ENCODE data around the gene NME4. TPM values are rescaled to one million over a fixed set of nuclear protein-coding genes. Genes with fewer than 3 reads are reported as not detected.

The NME4 gene
- total RNA-seq, 1 experiment from 2014 or later: 140 TPM

DNA sequence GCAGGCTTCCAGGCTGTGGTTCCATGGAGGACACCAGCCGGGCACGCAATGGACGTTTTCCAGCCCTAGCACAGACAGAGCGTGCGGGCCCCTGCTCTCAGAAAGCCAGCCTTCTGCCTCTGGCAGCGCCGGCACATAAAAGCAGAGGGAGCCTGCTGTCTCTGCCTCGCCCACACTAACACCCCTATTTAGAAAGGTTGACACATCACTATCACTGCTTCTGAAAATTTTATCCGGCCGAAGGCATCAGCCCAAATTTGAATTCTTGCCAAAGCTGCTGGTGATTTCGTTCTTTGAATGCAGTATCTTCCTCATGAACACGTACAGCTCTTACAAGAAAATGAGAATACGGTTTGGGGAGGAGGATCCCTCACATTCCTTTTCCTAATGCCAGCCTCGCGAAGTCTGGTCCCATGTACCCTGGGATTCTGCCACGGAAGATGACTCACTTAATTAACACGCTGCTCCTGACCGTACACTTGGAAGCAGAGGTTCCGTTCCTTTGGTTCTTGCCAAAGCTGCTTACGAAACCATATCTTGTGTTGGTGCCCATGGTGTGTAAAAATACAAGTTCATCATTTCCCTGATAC lies 27.1 kb downstream of the NME4 start:
- no peaks in the 10 kb centered on the region for H3K9me3 Mint-ChIP-seq (ENCODE audit: unreplicated experiment)
- ChIA-PET POLR2A (no interaction called here), CTCF (interaction anchor here (1.5 to 1.7 kb wide), 2 partner anchors 22 to 73 kb away, joined by 3 to 5 read pairs; partner anchors contain the start of gene DECR2)
- no peak for DNase-seq
- no peaks in the 10 kb centered on the region for H3K36me3 Mint-ChIP-seq (ENCODE audit: insufficient read depth, unreplicated experiment)
- H3K9me3 ChIP-seq: no peaks in the 10 kb centered on the region
- H3K4me1 Mint-ChIP-seq (ENCODE audit: low read depth, unreplicated experiment): peaks cover 11% of the 10 kb centered on the region
- BruUV-seq (replicated peaks): TSS peak; percentile 11
- no peaks in the 10 kb centered on the region; the same call in 1 of the 2 replicates for H3K27me3 ChIP-seq (replicated peaks; ENCODE audit: control insufficient read depth, insufficient read depth, low read length)
- intact Hi-C loops (cut with micrococcal nuclease; ENCODE audit: unreplicated experiment): loop anchor here (10.0 kb wide), 1 partner anchor 61 kb away; no protein-coding TSS in a partner anchor
- no peak overlapping the region for H3K27ac Mint-ChIP-seq (ENCODE audit: unreplicated experiment)
- no peaks in the 10 kb centered on the region for H3K36me3 ChIP-seq (ENCODE audit: control insufficient read depth, insufficient read depth, low read length)
- TF ChIP-seq, protein P1, sequence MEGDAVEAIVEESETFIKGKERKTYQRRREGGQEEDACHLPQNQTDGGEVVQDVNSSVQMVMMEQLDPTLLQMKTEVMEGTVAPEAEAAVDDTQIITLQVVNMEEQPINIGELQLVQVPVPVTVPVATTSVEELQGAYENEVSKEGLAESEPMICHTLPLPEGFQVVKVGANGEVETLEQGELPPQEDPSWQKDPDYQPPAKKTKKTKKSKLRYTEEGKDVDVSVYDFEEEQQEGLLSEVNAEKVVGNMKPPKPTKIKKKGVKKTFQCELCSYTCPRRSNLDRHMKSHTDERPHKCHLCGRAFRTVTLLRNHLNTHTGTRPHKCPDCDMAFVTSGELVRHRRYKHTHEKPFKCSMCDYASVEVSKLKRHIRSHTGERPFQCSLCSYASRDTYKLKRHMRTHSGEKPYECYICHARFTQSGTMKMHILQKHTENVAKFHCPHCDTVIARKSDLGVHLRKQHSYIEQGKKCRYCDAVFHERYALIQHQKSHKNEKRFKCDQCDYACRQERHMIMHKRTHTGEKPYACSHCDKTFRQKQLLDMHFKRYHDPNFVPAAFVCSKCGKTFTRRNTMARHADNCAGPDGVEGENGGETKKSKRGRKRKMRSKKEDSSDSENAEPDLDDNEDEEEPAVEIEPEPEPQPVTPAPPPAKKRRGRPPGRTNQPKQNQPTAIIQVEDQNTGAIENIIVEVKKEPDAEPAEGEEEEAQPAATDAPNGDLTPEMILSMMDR (IDR thresholded peaks at IDR 0.05; ENCODE audit: insufficient read depth in 1 of 2, low read depth in 1 of 2, low read length in 1 of 2, severe bottlenecking in 1 of 2, unreplicated experiment in 1 of 2): no peak
- H3K4me3 Mint-ChIP-seq (ENCODE audit: unreplicated experiment): peak overlapping the region; percentile 71
- H3K4me1 ChIP-seq: no peaks in the 10 kb centered on the region; the same call in 1 of the 2 replicates
- H3K4me3 ChIP-seq (ENCODE audit: low read depth, low read length): peak overlapping the region; percentile 50
- no peaks in the 10 kb centered on the region for H3K27me3 Mint-ChIP-seq (ENCODE audit: insufficient read depth, unreplicated experiment)

DNA sequence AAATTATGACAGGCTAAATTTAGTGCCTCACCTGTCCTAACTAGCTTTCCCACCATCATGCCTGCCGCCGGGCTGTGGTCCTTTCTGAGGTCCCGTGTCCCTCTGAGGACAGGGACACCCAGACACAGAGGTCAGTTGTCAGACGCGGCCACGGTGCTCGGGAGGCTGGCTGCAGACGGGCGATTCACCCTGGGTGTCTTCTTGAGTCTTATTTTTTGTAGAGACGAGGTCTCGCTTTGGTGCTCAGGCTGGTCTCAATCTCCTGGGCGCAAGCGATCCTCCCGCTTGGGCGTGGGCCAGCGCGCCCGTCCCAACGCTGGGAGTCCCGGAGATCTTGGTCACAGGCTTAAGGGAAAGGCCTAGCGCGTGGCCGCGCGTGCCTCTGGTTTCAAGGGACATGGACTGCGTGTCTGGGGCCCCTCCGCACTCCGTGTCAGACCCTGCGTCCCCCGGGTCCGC lies 27.7 kb downstream of the NME4 start:
- intact Hi-C loops (cut with micrococcal nuclease; ENCODE audit: unreplicated experiment): loop anchor here (10.0 kb wide), 1 partner anchor 60 kb away; no protein-coding TSS in a partner anchor
- H3K4me1 Mint-ChIP-seq (ENCODE audit: low read depth, unreplicated experiment): peaks cover 11% of the 10 kb centered on the region
- peak in 1 of 2 experiments; percentile 30 for DNase-seq
- Histone ChIP-seq H3K36me3 (ENCODE audit: control insufficient read depth, insufficient read depth, low read length) (no peaks in the 10 kb centered on the region), H3K9me3 (no peaks in the 10 kb centered on the region), H3K27me3 (replicated peaks; ENCODE audit: control insufficient read depth, insufficient read depth, low read length) (no peaks in the 10 kb centered on the region; the same call in 1 of the 2 replicates), H3K4me1 (no peaks in the 10 kb centered on the region; the same call in 1 of the 2 replicates), H3K4me3 (ENCODE audit: low read depth, low read length) (peak overlapping the region; percentile 50)
- no peaks in the 10 kb centered on the region for H3K27me3 Mint-ChIP-seq (ENCODE audit: insufficient read depth, unreplicated experiment)
- H3K36me3 Mint-ChIP-seq (ENCODE audit: insufficient read depth, unreplicated experiment): no peaks in the 10 kb centered on the region
- ChIA-PET POLR2A (no interaction called here), CTCF (interaction anchor here (0.9 to 1.7 kb wide), 5 partner anchors 23 to 109 kb away, joined by 3 to 6 read pairs (median 5); partner anchors contain the start of genes CAPN15 and DECR2)
- no peak overlapping the region for H3K27ac Mint-ChIP-seq (ENCODE audit: unreplicated experiment)
- H3K4me3 Mint-ChIP-seq (ENCODE audit: unreplicated experiment): peak overlapping the region; percentile 71
- TF ChIP-seq, protein P1 (IDR thresholded peaks at IDR 0.05; ENCODE audit: insufficient read depth in 1 of 2, low read depth in 1 of 2, low read length in 1 of 2, severe bottlenecking in 1 of 2, unreplicated experiment in 1 of 2): no peak
- BruUV-seq (replicated peaks): no TSS peak
- no peaks in the 10 kb centered on the region for H3K9me3 Mint-ChIP-seq (ENCODE audit: unreplicated experiment)

DNA sequence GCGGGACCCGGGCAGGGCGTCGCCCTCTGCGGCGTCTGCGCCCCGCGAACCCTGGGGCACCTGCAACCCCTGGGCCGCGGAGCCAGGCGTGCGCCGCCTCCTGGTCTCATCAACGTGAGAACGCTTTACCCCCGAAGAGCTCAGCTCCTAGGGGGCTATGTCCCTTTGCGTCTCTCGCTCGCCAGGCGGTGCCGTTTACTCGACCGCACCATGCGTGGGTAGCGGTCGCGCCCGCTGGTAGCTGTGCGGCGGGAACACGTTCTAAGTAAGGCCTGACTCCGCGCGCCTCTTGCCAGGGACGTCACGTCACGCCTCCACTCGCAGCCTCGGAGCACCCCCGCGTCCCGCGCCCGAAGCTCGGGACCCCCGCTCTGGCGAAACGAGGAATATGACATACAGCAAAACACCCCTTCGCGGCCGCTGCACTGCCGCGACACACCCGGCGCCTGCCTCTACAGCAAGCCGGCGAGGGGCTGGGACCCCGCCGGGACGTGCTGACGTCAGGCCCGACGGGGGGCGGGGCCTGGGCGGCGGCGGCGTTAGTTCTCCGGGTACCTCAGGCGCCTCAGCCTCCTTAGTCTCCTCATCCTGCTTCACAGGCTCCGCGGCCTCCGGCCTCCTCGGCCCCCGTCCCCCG lies 28.2 kb downstream of the NME4 start, which contains the start of gene RAB11FIP3:
TSS of gene RAB11FIP3 (plus strand) at position 568 of the 637 bp plus-strand sequence. CDS start 358 bp downstream, outside the sequence.
- no peaks in the 10 kb centered on the region; the same call in 1 of the 2 replicates for H3K4me1 ChIP-seq
- H3K4me1 Mint-ChIP-seq (ENCODE audit: low read depth, unreplicated experiment): peaks cover 11% of the 10 kb centered on the region
- intact Hi-C loops (cut with micrococcal nuclease; ENCODE audit: unreplicated experiment): loop anchor here (10.0 kb wide), 1 partner anchor 60 kb away; no protein-coding TSS in a partner anchor
- CTCF ChIA-PET: interaction anchor here (0.9 to 1.7 kb wide), 6 partner anchors 23 to 109 kb away, joined by 3 to 6 read pairs (median 4); partner anchors contain the start of genes CAPN15 and DECR2
- TF ChIP-seq, protein P1 (IDR thresholded peaks at IDR 0.05; ENCODE audit: insufficient read depth in 1 of 2, low read depth in 1 of 2, low read length in 1 of 2, severe bottlenecking in 1 of 2, unreplicated experiment in 1 of 2): peak in 1 of 2 experiments; percentile 56
- no peak within 1 kb of the TSS for H3K27ac Mint-ChIP-seq (ENCODE audit: unreplicated experiment)
- no peaks in the 10 kb centered on the region for H3K27me3 Mint-ChIP-seq (ENCODE audit: insufficient read depth, unreplicated experiment)
- DNase-seq: peak; percentile 72 to 82
- H3K9me3 ChIP-seq: no peaks in the 10 kb centered on the region
- H3K36me3 ChIP-seq (ENCODE audit: control insufficient read depth, insufficient read depth, low read length): no peaks in the 10 kb centered on the region
- POLR2A ChIA-PET: no interaction called here
- no peaks in the 10 kb centered on the region for H3K9me3 Mint-ChIP-seq (ENCODE audit: unreplicated experiment)
- H3K4me3 Mint-ChIP-seq (ENCODE audit: unreplicated experiment): peak within 1 kb of the TSS; percentile 73
- BruUV-seq (replicated peaks): no TSS peak
- H3K36me3 Mint-ChIP-seq (ENCODE audit: insufficient read depth, unreplicated experiment): no peaks in the 10 kb centered on the region
- no peaks in the 10 kb centered on the region; the same call in 1 of the 2 replicates for H3K27me3 ChIP-seq (replicated peaks; ENCODE audit: control insufficient read depth, insufficient read depth, low read length)
- H3K4me3 ChIP-seq (ENCODE audit: low read depth, low read length): peak within 1 kb of the TSS; percentile 50

Data from Caco-2 (cell line).